HepG2 (cell line): ENCODE measurements around the gene CMTM2. TPM values are rescaled to one million over a fixed set of nuclear protein-coding genes. Genes with fewer than 3 reads are reported as not detected.

Experiments
- ATAC-seq: fragments of 200-7000 bp; cut with Tn5 transposase; 3 replicates; pipeline ENCODE4 v1.9.1; 2020; ENCODE audit warnings: mild to moderate bottlenecking, moderate library complexity
- BruUV-seq: library from RNA; stranded (reverse); fragments of 400-500 nt; replicated peaks from 2 replicates; lab custom pipeline; 2021; lab: Mats Ljungman, UMichigan
- CTCF ChIA-PET: fragments of 300-600 bp; formaldehyde crosslinking; extraction: SDS; loops from one replicate; lab custom pipeline; 2021; ENCODE audit warnings: low total read pairs, inconsistent platforms, low intra/inter-chr PET ratio; lab: Yijun Ruan, JAX
- POLR2A ChIA-PET: fragments of 350-600 bp; sonication (Branson Sonifier 250); formaldehyde crosslinking; loops from one replicate; lab custom pipeline; 2020; ENCODE audit warnings: antibody characterized with exemption, inconsistent platforms; lab: Yijun Ruan, JAX
- DNase-seq: peaks from one replicate; pipeline ENCODE4 v3.0.0-alpha.2; 2015; ENCODE audit warnings: low spot score
- FAIRE-seq: peaks from 3 replicates; lab custom pipeline; 2011; peaks lifted over from hg19 to GRCh38; lab: Jason Lieb, UNC
- H2AFZ ChIP-seq: one replicate; pipeline ENCODE4 v1.6.1; 2011; ENCODE audit warnings: low read length, inconsistent platforms
- H3K27ac ChIP-seq: fragments of 300-600 bp; 3 replicates; pipeline ENCODE4 v1.8.0; 2011; ENCODE audit warnings: mixed run types, mild to moderate bottlenecking, mixed read lengths, low read length, inconsistent platforms; ENCODE audit not compliant: insufficient read depth; ENCODE audit errors: extremely low read length
- H3K27me3 ChIP-seq, 2 experiments: fragments of 200-600 bp in 1 of 2; 2 replicates in 1 of 2; 3 replicates in 1 of 2; pipeline versions ENCODE4 v1.6.0 to v1.8.0; 2011; ENCODE audit warnings: low read length in 2 of 2, mild to moderate bottlenecking in 2 of 2, moderate library complexity in 2 of 2, inconsistent platforms in 1 of 2; ENCODE audit not compliant: insufficient read depth in 2 of 2, control insufficient read depth in 1 of 2
- H3K36me3 ChIP-seq, 2 experiments: fragments of 200-600 bp in 1 of 2; replicated peaks in 1 of 2; 2 replicates in 1 of 2; 3 replicates in 1 of 2; pipeline versions ENCODE4 v1.5.1 to v1.8.0; 2011; ENCODE audit warnings: low read length in 2 of 2, inconsistent platforms in 1 of 2; ENCODE audit not compliant: insufficient read depth in 2 of 2, control insufficient read depth in 1 of 2
- H3K4me1 ChIP-seq: 2 replicates; pipeline ENCODE4 v1.5.1; 2012; ENCODE audit warnings: low read length, inconsistent platforms; ENCODE audit not compliant: insufficient read depth
- H3K4me2 ChIP-seq: 2 replicates; pipeline ENCODE4 v1.6.0; 2011; ENCODE audit warnings: low read depth, low read length, inconsistent platforms
- H3K4me3 ChIP-seq, 3 experiments: fragments of 200-600 bp in 1 of 3; sonication (generic), shearing (Covaris generic) in 1 of 3; replicated peaks in 1 of 3; 2 replicates each; pipeline ENCODE4 v1.5.1; 2011 to 2016; ENCODE audit warnings: low read length in 3 of 3, inconsistent platforms in 2 of 3, low read depth in 2 of 3, mild to moderate bottlenecking in 2 of 3, control low read depth in 1 of 3, mixed read lengths in 1 of 3; ENCODE audit not compliant: insufficient read depth in 1 of 3
- H3K79me2 ChIP-seq: one replicate; pipeline ENCODE4 v1.6.1; 2011; ENCODE audit warnings: low read length, inconsistent platforms; ENCODE audit not compliant: insufficient read depth
- H3K9ac ChIP-seq: 2 replicates; pipeline ENCODE4 v1.6.0; 2011; ENCODE audit warnings: mild to moderate bottlenecking, low read depth, low read length, inconsistent platforms; ENCODE audit not compliant: insufficient read depth
- H3K9me3 ChIP-seq: 2 replicates; pipeline ENCODE4 v1.5.1; 2012; ENCODE audit warnings: mild to moderate bottlenecking, low read length
- H4K20me1 ChIP-seq: 2 replicates; pipeline ENCODE4 v1.6.0; 2011; ENCODE audit warnings: inconsistent platforms, mild to moderate bottlenecking, low read length, moderate library complexity; ENCODE audit not compliant: insufficient read depth
- ARID5B ChIP-seq: IDR thresholded peaks from 2 replicates; pipeline ENCODE4 v1.4.0; 2020; ENCODE audit warnings: mild to moderate bottlenecking, missing genetic modification reagents
- JUN ChIP-seq: sonication (generic); formaldehyde crosslinking; IDR thresholded peaks from 2 replicates; pipeline ENCODE4 v1.4.0; 2020; ENCODE audit warnings: mild to moderate bottlenecking, missing genetic modification reagents
- MAFF ChIP-seq: IDR thresholded peaks from 2 replicates; pipeline ENCODE4 v1.6.1; 2011; ENCODE audit warnings: low read depth, low read length, improper control_type of control experiment
- NFIC ChIP-seq: IDR thresholded peaks from 2 replicates; pipeline ENCODE4 v1.6.1; 2012; ENCODE audit warnings: mild to moderate bottlenecking, low read length, inconsistent platforms
- NR2F6 ChIP-seq, 2 experiments: IDR thresholded peaks; 2 replicates each; pipeline ENCODE4 v1.6.1; 2016; ENCODE audit warnings: antibody characterized with exemption in 1 of 2, mild to moderate bottlenecking in 1 of 2
- RARA ChIP-seq: IDR thresholded peaks from 2 replicates; pipeline ENCODE4 v1.6.1; 2016; ENCODE audit warnings: missing genetic modification reagents, missing compliant biosample characterization
- REPIN1 ChIP-seq: sonication (generic); formaldehyde crosslinking; IDR thresholded peaks from 2 replicates; pipeline ENCODE4 v1.8.0; 2022; ENCODE audit warnings: missing genetic modification reagents, low read depth, mild to moderate bottlenecking, borderline replicate concordance
- ZNF674 ChIP-seq: sonication (generic); formaldehyde crosslinking; IDR thresholded peaks from 2 replicates; pipeline ENCODE4 v1.5.0; 2020; ENCODE audit warnings: low read depth, mild to moderate bottlenecking, missing genetic modification reagents
- WGBS: methylation state at CpG from one replicate; pipeline ENCODE4 v1.1.6; 2017; ENCODE audit warnings: low lambda C conversion rate; 5-methylcytosine and 5-hydroxymethylcytosine counted together
- in situ Hi-C: cut with HindIII; loops from 2 replicates; pipeline ENCODE4 v1.10.0; 2017; ENCODE audit warnings: low pct_unique_long_range_greater_than_20kb; ENCODE audit not compliant: extremely low pct_ligation_motif_present
- intact Hi-C: fragments of 100-400 bp; cut with micrococcal nuclease; formaldehyde crosslinking; loops from one replicate; pipeline ENCODE4 v1.10.0; 2022; ENCODE audit not compliant: unreplicated experiment
- polyA plus RNA-seq, 8 experiments: library from polyadenylated mRNA; depleted of rRNA in 3 of 8; stranded (reverse) in 7 of 8; unstranded in 1 of 8; fragments of >200 nt; fragmentation: Illumina TruSeq in 4 of 8; extraction: Trizol in 4 of 8; gene quantifications; 2 replicates each; pipeline versions ENCODE4 v1.2.1 to v1.2.3, GENCODE V29; 2011 to 2016; ENCODE audit warnings: low read depth in 4 of 8, missing spikeins in 1 of 8, mixed read lengths in 1 of 8; ENCODE audit not compliant: insufficient read depth in 1 of 8
- total RNA-seq, 5 experiments: library from RNA; depleted of rRNA; stranded (reverse); fragments of >200 nt; fragmentation: Illumina TruSeq; extraction: Trizol; gene quantifications; 2 replicates each; pipeline ENCODE4 v1.2.3, GENCODE V29; 2016; ENCODE audit warnings: low read depth in 1 of 5
- TF ChIP-seq, protein P1 (sequence below): sonication (generic); formaldehyde crosslinking; IDR thresholded peaks from 2 replicates; pipeline ENCODE4 v1.4.0; 2020; ENCODE audit warnings: missing genetic modification reagents, mild to moderate bottlenecking, borderline replicate concordance
- TF ChIP-seq, protein P2 (sequence below): sonication (generic); formaldehyde crosslinking; IDR thresholded peaks from 2 replicates; pipeline ENCODE4 v1.5.1; 2020; ENCODE audit warnings: mild to moderate bottlenecking, missing genetic modification reagents, borderline replicate concordance
- TF ChIP-seq, protein P3 (sequence below): sonication (generic); formaldehyde crosslinking; conservative IDR thresholded peaks from 2 replicates; pipeline ENCODE4 v1.8.0; 2022; ENCODE audit warnings: low read depth, missing genetic modification reagents

CMTM2 gene
- total and polyA plus RNA-seq, 2 of the 13 experiments (the other 11 are each of a cell fraction or from before 2014, with no cell fraction given), result not detected

- no peak overlapping the region for H3K9ac ChIP-seq
- 49% methylated on average over 2 of the region's 2 CpGs for WGBS
- intact Hi-C loops (no loop called here), in situ Hi-C loops (no loop called here)
- H2AFZ ChIP-seq, result no peak overlapping the region
- H3K36me3 ChIP-seq, result peaks cover 7 to 31% of the 10 kb centered on the region in 2 experiments
- ChIA-PET CTCF (no interaction called here), POLR2A (interaction anchor here (1.7 kb wide), 1 partner anchor 9 kb away, joined by 4 read pairs; no protein-coding TSS in a partner anchor)
- peaks cover 36% of the 10 kb centered on the region for H3K4me1 ChIP-seq
- peak overlapping the region; percentile 39 for H3K27ac ChIP-seq
- no peaks in the 10 kb centered on the region for H3K9me3 ChIP-seq
- H3K4me2 ChIP-seq, result no peak overlapping the region
- peak; percentile 4 for FAIRE-seq
- H3K4me3 ChIP-seq, result no peak overlapping the region
- H3K79me2 ChIP-seq, result no peaks in the 10 kb centered on the region
- peak; percentile 46 for ATAC-seq
- BruUV-seq, result no TSS peak
- no peaks in the 10 kb centered on the region for H4K20me1 ChIP-seq
- DNase-seq, result peak; percentile 61
- H3K27me3 ChIP-seq, result no peaks in the 10 kb centered on the region
- 0 out of 2 replicates have a peak, but pooled peaks have one; percentile 32 for TF ChIP-seq ARID5B (CRISPR knock-in tag)
- no peak for TF ChIP-seq NR2F6 (IDR thresholded peaks at IDR 0.05)
- 0 out of 2 replicates have a peak, but pooled peaks have one; percentile 11 for TF ChIP-seq NR2F6 (CRISPR knock-in tag; IDR thresholded peaks at IDR 0.05)
- TF ChIP-seq, protein P1, sequence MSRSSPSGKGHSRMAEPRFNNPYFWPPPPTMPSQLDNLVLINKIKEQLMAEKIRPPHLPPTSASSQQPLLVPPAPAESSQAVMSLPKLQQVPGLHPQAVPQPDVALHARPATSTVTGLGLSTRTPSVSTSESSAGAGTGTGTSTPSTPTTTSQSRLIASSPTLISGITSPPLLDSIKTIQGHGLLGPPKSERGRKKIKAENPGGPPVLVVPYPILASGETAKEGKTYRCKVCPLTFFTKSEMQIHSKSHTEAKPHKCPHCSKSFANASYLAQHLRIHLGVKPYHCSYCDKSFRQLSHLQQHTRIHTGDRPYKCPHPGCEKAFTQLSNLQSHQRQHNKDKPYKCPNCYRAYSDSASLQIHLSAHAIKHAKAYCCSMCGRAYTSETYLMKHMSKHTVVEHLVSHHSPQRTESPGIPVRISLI (CRISPR knock-in tag), result peak; percentile 27; the same call in 1 of the 2 replicates
- TF ChIP-seq MAFF, result peak; percentile 24; the same call in 1 of the 2 replicates
- TF ChIP-seq, protein P2, sequence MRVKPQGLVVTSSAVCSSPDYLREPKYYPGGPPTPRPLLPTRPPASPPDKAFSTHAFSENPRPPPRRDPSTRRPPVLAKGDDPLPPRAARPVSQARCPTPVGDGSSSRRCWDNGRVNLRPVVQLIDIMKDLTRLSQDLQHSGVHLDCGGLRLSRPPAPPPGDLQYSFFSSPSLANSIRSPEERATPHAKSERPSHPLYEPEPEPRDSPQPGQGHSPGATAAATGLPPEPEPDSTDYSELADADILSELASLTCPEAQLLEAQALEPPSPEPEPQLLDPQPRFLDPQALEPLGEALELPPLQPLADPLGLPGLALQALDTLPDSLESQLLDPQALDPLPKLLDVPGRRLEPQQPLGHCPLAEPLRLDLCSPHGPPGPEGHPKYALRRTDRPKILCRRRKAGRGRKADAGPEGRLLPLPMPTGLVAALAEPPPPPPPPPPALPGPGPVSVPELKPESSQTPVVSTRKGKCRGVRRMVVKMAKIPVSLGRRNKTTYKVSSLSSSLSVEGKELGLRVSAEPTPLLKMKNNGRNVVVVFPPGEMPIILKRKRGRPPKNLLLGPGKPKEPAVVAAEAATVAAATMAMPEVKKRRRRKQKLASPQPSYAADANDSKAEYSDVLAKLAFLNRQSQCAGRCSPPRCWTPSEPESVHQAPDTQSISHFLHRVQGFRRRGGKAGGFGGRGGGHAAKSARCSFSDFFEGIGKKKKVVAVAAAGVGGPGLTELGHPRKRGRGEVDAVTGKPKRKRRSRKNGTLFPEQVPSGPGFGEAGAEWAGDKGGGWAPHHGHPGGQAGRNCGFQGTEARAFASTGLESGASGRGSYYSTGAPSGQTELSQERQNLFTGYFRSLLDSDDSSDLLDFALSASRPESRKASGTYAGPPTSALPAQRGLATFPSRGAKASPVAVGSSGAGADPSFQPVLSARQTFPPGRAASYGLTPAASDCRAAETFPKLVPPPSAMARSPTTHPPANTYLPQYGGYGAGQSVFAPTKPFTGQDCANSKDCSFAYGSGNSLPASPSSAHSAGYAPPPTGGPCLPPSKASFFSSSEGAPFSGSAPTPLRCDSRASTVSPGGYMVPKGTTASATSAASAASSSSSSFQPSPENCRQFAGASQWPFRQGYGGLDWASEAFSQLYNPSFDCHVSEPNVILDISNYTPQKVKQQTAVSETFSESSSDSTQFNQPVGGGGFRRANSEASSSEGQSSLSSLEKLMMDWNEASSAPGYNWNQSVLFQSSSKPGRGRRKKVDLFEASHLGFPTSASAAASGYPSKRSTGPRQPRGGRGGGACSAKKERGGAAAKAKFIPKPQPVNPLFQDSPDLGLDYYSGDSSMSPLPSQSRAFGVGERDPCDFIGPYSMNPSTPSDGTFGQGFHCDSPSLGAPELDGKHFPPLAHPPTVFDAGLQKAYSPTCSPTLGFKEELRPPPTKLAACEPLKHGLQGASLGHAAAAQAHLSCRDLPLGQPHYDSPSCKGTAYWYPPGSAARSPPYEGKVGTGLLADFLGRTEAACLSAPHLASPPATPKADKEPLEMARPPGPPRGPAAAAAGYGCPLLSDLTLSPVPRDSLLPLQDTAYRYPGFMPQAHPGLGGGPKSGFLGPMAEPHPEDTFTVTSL (CRISPR knock-in tag), result peak; percentile 61; the same call in 1 of the 2 replicates
- no peak for TF ChIP-seq ZNF674 (CRISPR knock-in tag)
- peak; percentile 38; the same call in 1 of the 2 replicates for TF ChIP-seq RARA (CRISPR knock-in tag)
- TF ChIP-seq, protein P3, sequence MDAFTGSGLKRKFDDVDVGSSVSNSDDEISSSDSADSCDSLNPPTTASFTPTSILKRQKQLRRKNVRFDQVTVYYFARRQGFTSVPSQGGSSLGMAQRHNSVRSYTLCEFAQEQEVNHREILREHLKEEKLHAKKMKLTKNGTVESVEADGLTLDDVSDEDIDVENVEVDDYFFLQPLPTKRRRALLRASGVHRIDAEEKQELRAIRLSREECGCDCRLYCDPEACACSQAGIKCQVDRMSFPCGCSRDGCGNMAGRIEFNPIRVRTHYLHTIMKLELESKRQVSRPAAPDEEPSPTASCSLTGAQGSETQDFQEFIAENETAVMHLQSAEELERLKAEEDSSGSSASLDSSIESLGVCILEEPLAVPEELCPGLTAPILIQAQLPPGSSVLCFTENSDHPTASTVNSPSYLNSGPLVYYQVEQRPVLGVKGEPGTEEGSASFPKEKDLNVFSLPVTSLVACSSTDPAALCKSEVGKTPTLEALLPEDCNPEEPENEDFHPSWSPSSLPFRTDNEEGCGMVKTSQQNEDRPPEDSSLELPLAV (CRISPR knock-in tag), result no peak
- TF ChIP-seq JUN, result no peak
- peak; percentile 54; the same call in 1 of the 2 replicates for TF ChIP-seq NFIC
- peak; percentile 73; the same call in 1 of the 2 replicates for TF ChIP-seq REPIN1 (CRISPR knock-in tag)
These were observed 37.8 kb downstream of the CMTM2 start for GRCh38 chr16:66617010-66617434.
